ENCODE results near the gene METTL24.
"Not testable (repeated sequence)": the region's sequence is repeated elsewhere in the genome, so short reads cannot be mapped to it uniquely, and the experiment has no call there.

The METTL24 gene

GRCh38 chr6:110309432-110309831, 48.7 kb downstream of the METTL24 start:
- not testable (repeated sequence) for DNase-seq

- peak; percentile 28 for DNase-seq
Observed at GRCh38 chr6:110307368-110307767, 50.8 kb downstream of the METTL24 start.

DNA sequence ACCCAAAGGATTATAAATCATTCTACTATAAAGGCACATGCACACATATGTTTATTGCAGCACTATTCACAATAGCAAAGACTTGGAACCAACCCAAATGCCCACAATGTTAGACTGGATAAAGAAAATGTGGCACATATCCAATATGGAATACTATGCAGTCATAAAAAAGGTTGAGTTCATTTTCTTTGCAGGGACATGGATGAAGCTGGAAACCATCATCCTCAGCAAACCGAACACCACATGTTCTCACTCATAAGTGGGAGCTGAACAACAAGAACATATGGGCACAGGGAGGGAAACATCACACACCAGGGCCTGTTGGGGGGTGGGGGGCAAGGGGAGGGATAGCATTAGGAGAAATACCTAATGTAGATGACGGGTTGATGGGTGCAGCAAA, 52.3 kb downstream of the METTL24 start:
- DNase-seq: not testable (repeated sequence)

DNA sequence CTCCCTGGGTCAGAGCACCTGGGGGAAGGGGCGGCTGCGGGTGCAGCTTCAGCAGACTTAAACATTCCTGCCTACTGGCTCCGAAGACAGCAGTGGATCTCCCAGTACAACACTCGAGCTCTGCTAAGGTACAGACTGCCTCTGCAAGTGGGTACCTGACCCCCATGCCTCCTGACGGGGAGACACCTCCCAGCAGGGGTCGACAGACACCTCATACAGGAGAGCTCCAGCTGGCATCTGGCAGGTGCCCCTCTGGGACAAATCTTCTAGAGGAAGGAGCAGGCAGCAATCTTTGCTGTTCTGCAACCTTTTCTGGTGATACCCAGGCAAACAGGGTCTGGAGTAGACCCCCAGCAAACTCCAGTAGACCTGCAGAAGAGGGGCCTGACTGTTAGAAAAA, 54.5 kb downstream of the METTL24 start:
- not testable (repeated sequence) for DNase-seq

GRCh38 chr6:110298916-110299315, 59.2 kb downstream of the METTL24 start:
- no peak for DNase-seq

GRCh38 chr6:110298411-110298810, 59.7 kb downstream of the METTL24 start:
- DNase-seq: no peak

- DNase-seq: peak; percentile 3
Observed at GRCh38 chr6:110296241-110297025, 61.7 kb downstream of the METTL24 start.

- DNase-seq: no peak
Observed at GRCh38 chr6:110295451-110296165, 62.5 kb downstream of the METTL24 start.

DNA sequence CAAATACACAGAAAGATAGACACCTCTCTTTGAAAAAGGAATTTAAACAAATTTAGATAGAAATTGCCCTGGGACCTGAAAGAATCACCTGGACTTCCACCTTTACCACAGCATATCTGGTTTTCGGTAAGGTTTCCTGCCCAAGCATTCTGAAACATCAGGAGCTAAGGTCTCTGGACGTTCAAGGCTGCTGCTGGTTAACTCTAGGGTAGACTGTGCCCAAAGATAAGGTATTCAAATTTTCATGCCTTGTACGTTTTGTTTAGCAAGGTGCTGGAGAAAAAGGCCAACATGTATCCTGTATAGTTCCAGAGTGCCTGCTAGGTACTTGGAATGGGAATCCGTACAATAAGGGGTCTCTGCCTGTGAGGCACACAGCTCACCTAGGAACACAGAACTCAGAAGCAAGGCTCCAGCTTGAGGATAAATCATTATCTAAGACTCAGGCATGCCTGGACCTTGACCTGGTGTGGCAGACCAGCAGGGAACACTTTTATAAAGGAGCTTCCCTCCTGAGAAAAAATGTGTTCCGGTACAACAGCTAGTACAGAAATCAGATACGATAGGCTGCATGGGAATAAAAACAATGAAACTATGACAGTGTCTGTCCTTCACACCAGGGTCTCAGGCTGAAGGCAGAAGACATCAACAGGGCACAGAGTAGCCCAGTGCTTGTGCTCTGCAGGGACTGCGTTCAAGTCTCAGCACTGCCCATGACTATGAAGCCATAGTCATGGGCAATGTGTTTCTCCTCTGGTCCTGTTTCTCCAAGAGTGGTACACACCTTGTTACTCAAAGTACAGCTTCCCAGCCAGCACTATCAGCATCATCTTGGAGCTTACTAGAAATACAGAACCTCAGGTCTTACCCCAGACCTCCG, 70.4 kb downstream of the METTL24 start:
- DNase-seq: no peak

- no peak for DNase-seq
Observed at GRCh38 chr6:110285306-110286060, 72.7 kb downstream of the METTL24 start.

GRCh38 chr6:110284855-110285254, 73.3 kb downstream of the METTL24 start:
- DNase-seq: no peak

GRCh38 chr6:110283657-110284056, 74.5 kb downstream of the METTL24 start:
- DNase-seq: no peak

DNA sequence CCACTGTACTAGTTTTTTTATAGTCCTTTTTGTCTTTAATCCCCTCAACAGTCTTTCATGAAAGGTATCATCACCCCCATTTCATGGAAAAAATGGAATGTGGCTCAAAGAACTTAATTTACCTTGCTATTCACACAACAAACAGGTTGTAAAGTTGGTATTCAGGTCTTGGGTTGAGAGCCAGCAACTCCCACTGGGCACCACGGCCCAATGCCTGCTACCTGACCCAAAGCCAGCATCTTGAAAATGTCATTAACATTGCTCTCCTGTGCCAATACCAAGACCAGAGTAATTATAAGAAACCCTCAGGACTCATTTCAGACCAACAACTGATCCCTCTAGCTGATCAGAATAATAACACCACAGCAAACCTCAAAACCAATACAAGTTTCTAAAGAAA, 75.7 kb downstream of the METTL24 start:
- no peak for DNase-seq

DNA sequence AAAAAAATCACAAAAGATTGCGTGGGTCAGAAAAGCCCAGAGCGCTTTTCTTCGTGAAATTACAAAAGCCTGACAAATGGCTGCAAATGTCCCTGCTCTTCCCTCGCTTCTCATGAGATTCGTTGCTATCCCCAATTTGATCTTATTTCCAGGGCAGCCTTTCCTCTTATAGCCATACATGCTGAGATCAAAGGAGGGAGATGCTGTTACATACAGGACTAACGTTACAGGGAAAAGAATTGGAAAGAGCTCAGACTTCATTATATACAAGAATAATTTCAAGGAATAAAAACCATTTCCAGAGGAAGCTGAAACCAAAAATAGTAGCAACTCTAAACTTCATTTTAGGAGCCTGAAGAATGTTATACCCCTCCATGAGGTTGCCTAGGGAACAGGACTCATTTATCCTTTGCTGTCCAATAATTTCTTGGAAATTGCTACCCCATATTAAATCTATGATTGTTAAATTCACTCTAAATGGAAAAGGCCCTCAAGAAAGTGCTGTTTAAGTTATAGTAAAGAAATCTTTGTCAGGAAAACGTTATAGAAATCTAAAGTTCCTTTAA, 81.0 kb downstream of the METTL24 start:
- DNase-seq: no peak

DNA sequence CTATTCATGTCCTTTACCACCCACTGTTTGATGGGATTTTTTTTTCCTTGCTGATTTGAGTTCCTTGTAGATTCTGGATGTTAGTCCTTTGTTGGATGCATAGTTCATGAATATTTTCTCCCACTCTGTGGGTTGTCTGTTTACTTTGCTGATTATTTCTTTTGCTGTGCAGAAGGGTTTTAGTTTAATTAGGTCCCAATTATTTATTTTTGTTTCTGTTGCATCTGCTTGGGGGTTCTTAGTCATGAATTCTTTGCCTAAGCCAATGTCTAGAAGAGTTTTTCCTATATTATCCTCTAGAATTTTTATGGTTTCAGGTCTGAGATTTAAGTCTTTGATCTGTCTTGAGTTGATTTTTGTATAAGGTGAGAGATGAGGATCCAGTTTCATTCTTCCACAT, 85.4 kb downstream of the METTL24 start:
- not testable (repeated sequence) for DNase-seq

GRCh38 chr6:110271732-110272022, 86.5 kb downstream of the METTL24 start:
- DNase-seq: no peak

DNA sequence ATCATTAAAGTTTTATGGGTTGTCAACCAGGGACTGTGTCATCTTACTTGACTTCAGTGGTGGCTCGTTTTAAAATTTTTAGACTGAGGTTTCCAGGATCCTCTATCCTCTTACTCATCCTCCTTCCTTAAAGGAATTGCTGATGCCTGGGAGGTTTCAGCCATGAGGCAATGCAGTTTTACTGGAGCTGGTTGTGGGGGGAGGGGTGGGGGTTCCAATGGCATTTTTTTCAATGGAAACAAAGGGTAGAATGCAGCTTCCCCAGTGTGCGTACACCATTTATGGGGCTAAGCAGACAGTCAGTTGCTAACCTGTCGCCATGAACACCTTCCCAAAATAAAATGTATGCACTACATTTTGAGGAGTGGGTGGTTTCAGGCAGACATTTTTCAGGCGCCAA, 88.0 kb downstream of the METTL24 start:
- DNase-seq: no peak

- DNase-seq: no peak
Observed at GRCh38 chr6:110269623-110270022, 88.5 kb downstream of the METTL24 start.

- DNase-seq: no peak
Observed at GRCh38 chr6:110266996-110267395, 91.2 kb downstream of the METTL24 start.

DNA sequence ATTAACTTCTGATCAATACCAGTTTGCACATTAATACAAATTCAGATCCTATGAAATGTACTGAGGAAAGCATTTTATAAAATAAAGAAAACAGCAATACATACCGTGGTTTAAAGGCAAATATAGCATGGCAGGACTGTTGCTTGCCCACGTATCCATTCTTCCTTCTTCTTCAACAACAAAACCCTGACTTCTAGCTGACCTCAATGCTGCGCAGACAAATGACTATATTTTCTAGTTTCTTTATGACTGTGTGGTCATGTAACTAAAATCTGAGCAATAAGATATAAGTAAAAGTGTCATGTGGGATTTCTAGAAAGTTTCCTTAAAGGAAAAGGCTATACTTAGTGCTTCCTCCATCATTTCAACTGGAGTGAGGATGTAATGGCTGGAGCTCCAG, 92.9 kb downstream of the METTL24 start:
- DNase-seq: no peak

DNA sequence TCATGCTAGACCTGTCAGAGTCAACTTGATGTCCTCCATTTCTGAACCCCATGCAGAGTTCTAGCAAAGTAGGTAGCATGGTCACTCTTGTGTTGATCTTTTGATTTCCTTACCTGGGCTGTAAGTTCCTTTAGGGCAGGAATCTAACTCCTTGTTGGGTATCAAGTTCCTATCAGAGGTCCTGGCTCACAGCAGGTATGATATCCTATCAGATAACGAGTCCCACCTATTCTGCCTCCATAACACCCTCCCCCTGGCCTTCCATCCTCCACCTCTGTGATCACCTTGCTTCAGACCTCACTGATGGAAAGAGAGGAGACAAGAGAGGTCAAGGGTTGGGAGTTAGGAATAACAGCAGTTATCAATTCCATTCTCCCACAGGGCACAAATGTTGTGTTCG, 101.8 kb downstream of the METTL24 start:
- no peak for DNase-seq

- DNase-seq: no peak
Observed at GRCh38 chr6:110255211-110255750, 102.9 kb downstream of the METTL24 start.

Data from KG1 (cell line).